Tibial artery (tissue), 4 donors: ENCODE measurements around the gene TTC31.

Source experiments
- DNase-seq, 2 donors: peaks; one replicate each; pipeline ENCODE4 v3.0.0-alpha.2; 2019
- H3K27ac ChIP-seq, 2 donors: fragments of 200-600 bp; sonication (generic) in 1 of 2; 1 replicate in 1 of 2; 2 replicates in 1 of 2; pipeline ENCODE4 v1.5.1; 2018 to 2019; ENCODE audit warnings: mild to moderate bottlenecking in 1 of 2
- H3K27me3 ChIP-seq, 2 donors: fragments of 200-600 bp; sonication (generic) in 1 of 2; one replicate each; pipeline versions ENCODE4 v1.5.1 to v1.6.0; 2016 to 2019
- H3K36me3 ChIP-seq, 3 donors: fragments of 200-600 bp; sonication (generic) in 2 of 3; one replicate each; pipeline ENCODE4 v1.5.1; 2016 to 2019; ENCODE audit warnings: mild to moderate bottlenecking in 2 of 3
- H3K4me1 ChIP-seq, 4 donors: fragments of 200-600 bp; sonication (generic) in 2 of 4; 1 replicate in 3 of 4; 2 replicates in 1 of 4; pipeline ENCODE4 v1.5.1; 2016 to 2019
- H3K4me3 ChIP-seq, 2 donors: fragments of 200-600 bp; sonication (generic) in 1 of 2; 1 replicate in 1 of 2; 2 replicates in 1 of 2; pipeline ENCODE4 v1.5.1; 2018 to 2019; ENCODE audit warnings: mild to moderate bottlenecking in 2 of 2
- H3K9me3 ChIP-seq, 3 donors: fragments of 200-600 bp; sonication (generic) in 1 of 3; one replicate each; pipeline ENCODE4 v1.5.1; 2016 to 2019
- CTCF ChIP-seq, 2 experiments: fragments of 200-600 bp in 1 of 2; fragments of 450-650 bp in 1 of 2; IDR thresholded peaks; one replicate each; pipeline ENCODE4 v1.5.1; 2017 to 2019; ENCODE audit warnings: antibody characterized with exemption in 2 of 2, mild to moderate bottlenecking in 1 of 2, moderate library complexity in 1 of 2
- intact Hi-C: fragments of 100-400 bp; cut with DNase I; formaldehyde crosslinking; loops from one replicate; pipeline ENCODE4 v1.15.0; 2023; ENCODE audit warnings: low total_unique reads

The TTC31 gene

GRCh38 chr2:74501335-74502071 is 18.6 kb downstream of the TTC31 start:
- no peak for TF ChIP-seq CTCF (IDR thresholded peaks at IDR 0.05)
- H3K4me1 ChIP-seq = peaks cover 0 to 56% (median 47%) of the 10 kb centered on the region in 4 donors
- H3K9me3 ChIP-seq = no peaks in the 10 kb centered on the region
- no peak overlapping the region for H3K27ac ChIP-seq
- intact Hi-C loops = no loop called here
- no peak overlapping the region for H3K4me3 ChIP-seq
- peaks cover 13 to 23% (median 13%) of the 10 kb centered on the region in 3 donors for H3K36me3 ChIP-seq
- H3K27me3 ChIP-seq = peaks cover 0 to 68% of the 10 kb centered on the region in 2 donors
- DNase-seq = no peak

DNA sequence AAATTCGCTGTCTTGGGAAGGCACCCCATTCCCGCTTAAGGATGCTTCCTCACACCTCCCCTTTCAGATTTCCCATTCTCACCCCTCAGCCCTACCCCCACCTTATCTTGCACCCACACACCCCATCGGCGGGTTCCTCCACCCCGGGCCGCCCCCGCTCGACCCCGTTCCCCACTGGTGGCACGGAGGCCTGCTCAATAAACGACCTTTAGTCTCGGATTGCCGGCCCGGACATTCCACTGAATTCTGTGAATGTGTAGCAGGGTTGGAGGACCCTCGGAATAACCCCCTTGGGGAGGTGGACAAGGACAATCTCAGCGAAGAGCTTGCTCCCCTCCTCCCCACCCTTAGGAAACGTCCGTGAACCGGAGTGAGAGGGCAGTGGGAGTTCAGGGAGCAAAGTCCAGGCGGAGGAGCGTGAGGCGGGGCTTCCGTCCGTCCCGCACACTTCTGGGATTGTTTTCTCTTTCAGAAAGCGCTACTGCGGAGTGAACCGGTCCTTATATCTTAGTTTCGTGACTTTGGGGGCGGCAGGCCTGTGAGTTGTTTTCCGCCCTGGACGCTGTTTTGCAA is 19.4 kb downstream of the TTC31 start:
- peaks cover 0 to 63% of the 10 kb centered on the region in 2 donors for H3K27me3 ChIP-seq
- DNase-seq = no peak
- no peak for TF ChIP-seq CTCF (IDR thresholded peaks at IDR 0.05)
- H3K9me3 ChIP-seq = no peaks in the 10 kb centered on the region
- peaks cover 0 to 62% (median 53%) of the 10 kb centered on the region in 4 donors for H3K4me1 ChIP-seq
- intact Hi-C loops = no loop called here
- no peak overlapping the region for H3K27ac ChIP-seq
- peak overlapping the region; percentile 43 to 61 for H3K4me3 ChIP-seq
- peaks cover 13 to 24% (median 13%) of the 10 kb centered on the region in 3 donors for H3K36me3 ChIP-seq

- H3K36me3 ChIP-seq = peaks cover 13 to 24% (median 13%) of the 10 kb centered on the region in 3 donors
- no peak for TF ChIP-seq CTCF (IDR thresholded peaks at IDR 0.05)
- peaks cover 0 to 56% of the 10 kb centered on the region in 2 donors for H3K27me3 ChIP-seq
- DNase-seq = peak; percentile 87 to 88
- H3K9me3 ChIP-seq = no peaks in the 10 kb centered on the region
- peaks cover 0 to 58% (median 48%) of the 10 kb centered on the region in 4 donors for H3K4me1 ChIP-seq
- H3K27ac ChIP-seq = peak overlapping the region; percentile 27 to 43
- intact Hi-C loops = no loop called here
- peak overlapping the region; percentile 43 to 61 for H3K4me3 ChIP-seq
Observed at GRCh38 chr2:74502720-74503505, 20.0 kb downstream of the TTC31 start.

- DNase-seq = no peak
- H3K36me3 ChIP-seq = peaks cover 13 to 24% (median 13%) of the 10 kb centered on the region in 3 donors
- H3K4me1 ChIP-seq = peaks cover 0 to 55% (median 41%) of the 10 kb centered on the region in 4 donors
- peak overlapping the region; percentile 43 to 61 for H3K4me3 ChIP-seq
- H3K27me3 ChIP-seq = peaks cover 0 to 52% of the 10 kb centered on the region in 2 donors
- intact Hi-C loops = no loop called here
- no peaks in the 10 kb centered on the region for H3K9me3 ChIP-seq
- no peak for TF ChIP-seq CTCF (IDR thresholded peaks at IDR 0.05)
- peak overlapping the region; percentile 24 to 43 for H3K27ac ChIP-seq
Observed at GRCh38 chr2:74503506-74504475, 20.9 kb downstream of the TTC31 start.

- no peak for DNase-seq
- Histone ChIP-seq H3K27me3 (peaks cover 0 to 44% of the 10 kb centered on the region in 2 donors), H3K9me3 (no peaks in the 10 kb centered on the region), H3K27ac (no peak overlapping the region), H3K4me3 (no peak overlapping the region), H3K36me3 (peaks cover 13 to 24% (median 13%) of the 10 kb centered on the region in 3 donors), H3K4me1 (peaks cover 0 to 47% (median 33%) of the 10 kb centered on the region in 4 donors)
- TF ChIP-seq CTCF (IDR thresholded peaks at IDR 0.05) = no peak
- intact Hi-C loops = no loop called here
Observed at GRCh38 chr2:74504591-74504990, 21.7 kb downstream of the TTC31 start.
